GM12892 (cell line): ENCODE data around the gene SNPH.

Experiments used
- POLR2A ChIP-seq: IDR thresholded peaks from 2 replicates; pipeline ENCODE4 v1.6.1; 2011; ENCODE audit warnings: low read depth, low read length, control low read depth
- POLR2AphosphoS5 ChIP-seq: IDR thresholded peaks from 2 replicates; pipeline ENCODE4 v1.6.1; 2011; ENCODE audit warnings: low read depth, low read length, control low read depth

- TF ChIP-seq POLR2AphosphoS5 (no peak), POLR2A (no peak)
These were observed 17.7 kb downstream of the SNPH start for GRCh38 chr20:1283522-1284510.
